Activated naive CD4-positive, alpha-beta T cell (primary cell): ENCODE results near the gene EIF4G1.
"Not testable (repeated sequence)": the region's sequence is repeated elsewhere in the genome, so short reads cannot be mapped to it uniquely, and the experiment has no call there.

Experiments
- DNase-seq, 4 experiments: peaks; one replicate each; lab custom pipeline; 2025; lab: John Stamatoyannopoulos, UW

Gene EIF4G1

DNA sequence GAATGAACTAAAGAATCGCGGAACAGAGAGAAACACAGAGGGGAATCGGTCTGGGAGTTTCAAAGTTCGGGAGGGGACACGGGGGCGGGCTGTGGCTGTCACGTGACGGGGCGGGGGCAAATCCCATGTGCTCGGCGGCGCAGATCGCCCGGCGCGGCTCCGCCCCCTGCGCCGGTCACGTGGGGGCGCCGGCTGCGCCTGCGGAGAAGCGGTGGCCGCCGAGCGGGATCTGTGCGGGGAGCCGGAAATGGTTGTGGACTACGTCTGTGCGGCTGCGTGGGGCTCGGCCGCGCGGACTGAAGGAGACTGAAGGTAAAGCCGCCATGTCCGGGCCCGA is at the start of gene EIF4G1:
EIF4G1 (plus strand) TSS at position 244 of the 337 bp plus-strand sequence. CDS start 1,191 bp downstream, outside the sequence.
- peak; percentile 74 to 92 (median 81) for DNase-seq

DNA sequence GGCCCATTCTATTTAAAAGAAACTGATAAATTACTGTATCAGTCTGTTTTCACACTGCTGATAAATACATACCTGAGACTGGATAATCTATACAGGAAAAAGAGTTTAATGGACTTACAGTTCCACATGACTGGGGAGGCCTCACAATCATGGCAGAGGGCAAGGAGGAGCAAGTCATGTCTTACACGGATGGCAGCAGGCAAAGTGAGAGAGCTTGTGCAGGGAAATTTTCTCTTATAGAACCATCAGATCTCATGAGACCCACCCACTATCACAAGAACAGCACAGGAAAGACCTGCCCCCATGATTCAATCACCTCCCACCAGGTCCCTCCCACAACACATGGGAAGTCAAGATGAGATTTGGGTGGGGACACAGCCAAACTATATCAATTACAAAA is 47.2 kb upstream of the EIF4G1 start:
- DNase-seq: not testable (repeated sequence)

DNA sequence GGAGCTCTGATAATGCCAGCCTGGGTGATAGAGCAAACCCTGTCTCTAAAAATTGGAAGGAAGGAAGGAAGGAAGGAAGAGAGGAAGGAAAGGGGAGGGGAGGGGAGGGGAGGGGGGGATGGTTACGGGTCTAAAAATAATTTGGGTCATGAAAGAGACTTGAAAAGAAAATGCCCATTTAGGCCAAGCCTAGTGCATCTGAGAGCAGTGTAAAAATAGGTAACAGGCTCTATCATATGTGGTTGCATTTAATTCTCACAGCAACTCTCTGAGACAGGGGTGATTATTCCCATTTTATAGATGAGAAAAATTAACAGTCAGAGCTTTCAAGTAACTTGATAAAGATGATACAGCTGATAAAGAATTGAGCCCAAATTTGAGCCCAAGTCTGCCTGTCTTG is 42.1 kb upstream of the EIF4G1 start:
- DNase-seq: no peak

- no peak for DNase-seq
These were observed 39.1 kb upstream of the EIF4G1 start for GRCh38 chr3:184275381-184275701.

- no peak for DNase-seq
These were observed 38.2 kb upstream of the EIF4G1 start, which contains the start of gene ECE2 for GRCh38 chr3:184275961-184276910. ECE2 (plus strand) TSS chr3:184276022; CDS start chr3:184276154, 132 bp downstream.

- DNase-seq: no peak
These were observed 37.0 kb upstream of the EIF4G1 start for GRCh38 chr3:184277366-184277765.

DNA sequence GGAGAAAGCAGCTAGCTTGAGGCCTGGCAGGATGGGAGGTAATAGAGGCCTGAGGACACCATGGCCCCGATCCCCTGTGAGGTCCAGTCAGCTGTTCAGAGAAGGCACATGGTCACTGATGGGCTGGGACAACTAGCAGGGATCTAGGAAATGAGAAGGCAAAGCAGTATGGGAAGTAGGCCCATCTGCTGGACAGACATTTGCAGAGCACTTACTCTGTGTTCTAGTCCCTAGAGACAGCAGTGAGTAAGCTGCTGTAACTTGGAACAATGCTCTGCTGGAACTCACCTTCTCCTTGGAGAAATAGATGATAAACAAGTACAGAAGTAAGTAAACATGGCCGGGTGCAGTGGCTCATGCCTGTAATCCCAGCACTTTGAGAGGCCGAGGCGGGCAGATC is 31.5 kb upstream of the EIF4G1 start:
- no peak for DNase-seq

DNA sequence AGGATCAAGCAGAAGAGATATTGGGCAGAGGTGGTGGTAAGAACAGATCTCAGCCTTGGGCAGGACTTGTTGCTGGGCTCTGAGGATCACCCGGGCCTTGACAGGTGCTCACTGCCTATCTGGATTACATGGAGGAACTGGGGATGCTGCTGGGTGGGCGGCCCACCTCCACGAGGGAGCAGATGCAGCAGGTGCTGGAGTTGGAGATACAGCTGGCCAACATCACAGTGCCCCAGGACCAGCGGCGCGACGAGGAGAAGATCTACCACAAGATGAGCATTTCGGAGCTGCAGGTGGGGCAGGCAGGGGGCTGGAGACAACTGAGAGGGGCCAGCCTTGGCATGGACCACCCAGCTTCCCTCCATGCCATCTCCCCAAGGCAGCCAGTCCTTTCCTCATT is 30.7 kb upstream of the EIF4G1 start:
- no peak for DNase-seq

DNA sequence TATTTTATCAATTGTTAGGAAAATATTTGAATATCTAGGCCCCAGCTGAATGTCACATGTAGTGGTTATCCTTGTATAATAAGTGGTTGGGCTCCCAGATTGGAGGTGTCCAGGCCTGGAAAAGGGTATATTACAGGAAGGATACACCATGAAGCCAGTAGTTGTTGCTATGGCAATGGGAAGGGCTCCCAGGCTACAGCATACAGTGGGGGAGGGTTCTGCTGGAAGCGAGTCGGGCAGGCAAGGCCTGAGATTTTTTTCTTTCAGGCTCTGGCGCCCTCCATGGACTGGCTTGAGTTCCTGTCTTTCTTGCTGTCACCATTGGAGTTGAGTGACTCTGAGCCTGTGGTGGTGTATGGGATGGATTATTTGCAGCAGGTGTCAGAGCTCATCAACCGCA is 29.7 kb upstream of the EIF4G1 start:
- no peak for DNase-seq

GRCh38 chr3:184289426-184289938 is 24.9 kb upstream of the EIF4G1 start:
- peak; percentile 16 to 38 (median 20) for DNase-seq

GRCh38 chr3:184290331-184290730 is 24.1 kb upstream of the EIF4G1 start:
- no peak for DNase-seq

GRCh38 chr3:184291044-184291737 is 23.2 kb upstream of the EIF4G1 start:
- DNase-seq: no peak

DNA sequence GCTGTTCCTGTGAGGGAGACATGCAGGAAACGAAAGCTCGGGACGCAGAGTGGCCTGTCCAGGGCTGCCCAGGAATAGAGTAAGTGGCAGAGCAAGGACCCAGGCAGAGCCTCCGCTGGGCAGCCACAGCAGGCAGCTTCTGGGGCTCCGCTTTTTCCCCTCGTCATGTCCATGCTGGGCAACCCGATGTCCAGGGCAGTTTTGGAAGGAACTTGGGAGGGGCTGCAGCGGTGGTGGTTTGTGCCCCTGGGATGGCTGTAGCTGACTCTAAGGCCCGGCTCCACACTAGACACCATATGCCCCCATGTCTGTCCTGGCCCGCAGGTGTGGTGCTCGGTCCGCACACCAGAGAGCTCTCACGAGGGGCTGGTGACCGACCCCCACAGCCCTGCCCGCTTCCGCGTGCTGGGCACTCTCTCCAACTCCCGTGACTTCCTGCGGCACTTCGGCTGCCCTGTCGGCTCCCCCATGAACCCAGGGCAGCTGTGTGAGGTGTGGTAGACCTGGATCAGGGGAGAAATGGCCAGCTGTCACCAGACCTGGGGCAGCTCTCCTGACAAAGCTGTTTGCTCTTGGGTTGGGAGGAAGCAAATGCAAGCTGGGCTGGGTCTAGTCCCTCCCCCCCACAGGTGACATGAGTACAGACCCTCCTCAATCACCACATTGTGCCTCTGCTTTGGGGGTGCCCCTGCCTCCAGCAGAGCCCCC is 22.5 kb upstream of the EIF4G1 start:
- DNase-seq: no peak

GRCh38 chr3:184295771-184296170 is 18.6 kb upstream of the EIF4G1 start:
- DNase-seq: no peak

GRCh38 chr3:184296616-184297015 is 17.8 kb upstream of the EIF4G1 start:
- DNase-seq: no peak

DNA sequence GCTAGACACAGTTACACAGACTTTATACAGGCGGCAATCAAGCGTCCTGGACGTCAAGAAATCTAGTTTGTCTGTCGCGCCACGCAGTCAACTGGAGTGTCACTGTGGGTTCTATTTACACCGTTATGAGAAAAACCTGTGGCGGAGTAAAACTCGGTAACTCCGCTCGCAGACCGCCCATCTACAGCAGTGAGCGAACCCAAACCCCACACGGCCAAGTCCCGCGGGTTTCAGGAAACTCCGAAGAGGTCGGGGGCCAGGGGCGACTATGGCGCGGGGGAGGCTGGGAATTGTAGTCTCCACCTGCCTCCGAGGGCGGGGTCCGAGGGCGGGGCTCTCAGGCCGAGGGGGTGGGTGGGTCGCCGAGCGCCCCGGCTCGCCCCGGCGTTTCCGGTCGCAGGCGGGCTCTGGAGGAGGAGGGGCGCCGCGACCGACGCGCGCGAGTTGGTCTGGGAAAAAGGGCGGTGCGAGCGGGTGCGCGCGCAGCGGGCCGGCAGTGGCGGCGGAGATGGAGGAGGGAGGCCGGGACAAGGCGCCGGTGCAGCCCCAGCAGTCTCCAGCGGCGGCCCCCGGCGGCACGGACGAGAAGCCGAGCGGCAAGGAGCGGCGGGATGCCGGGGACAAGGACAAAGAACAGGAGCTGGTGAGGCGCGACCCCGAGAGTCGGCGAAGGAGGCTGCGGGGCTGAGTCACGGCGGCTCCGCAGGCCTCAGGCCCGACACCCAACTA is 15.5 kb upstream of the EIF4G1 start, which contains the start of gene PSMD2:
PSMD2 (plus strand) TSS at position 483 of the 729 bp plus-strand sequence; CDS start at position 509, 26 bp downstream.
- DNase-seq: peak; percentile 90 to 99 (median 96)

- DNase-seq: peak in 1 of 4 experiments; percentile 45
These were observed 14.7 kb upstream of the EIF4G1 start for GRCh38 chr3:184299488-184300377.

DNA sequence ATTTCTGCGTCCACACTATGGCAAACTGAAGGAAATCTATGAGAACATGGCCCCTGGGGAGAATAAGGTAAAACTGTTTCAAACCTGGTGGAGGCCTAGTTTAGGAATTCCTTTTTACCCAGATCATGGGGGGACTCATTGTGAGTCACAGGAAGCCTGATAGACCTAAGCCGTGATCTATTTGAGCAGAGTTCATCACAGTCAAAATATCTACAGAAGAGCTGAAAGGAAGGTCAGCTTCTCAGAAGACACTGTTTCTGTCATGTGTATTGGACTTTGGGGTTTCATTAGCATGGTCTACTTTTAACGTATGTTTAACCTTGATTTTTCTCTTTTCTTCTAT is 14.1 kb upstream of the EIF4G1 start:
- no peak for DNase-seq

DNA sequence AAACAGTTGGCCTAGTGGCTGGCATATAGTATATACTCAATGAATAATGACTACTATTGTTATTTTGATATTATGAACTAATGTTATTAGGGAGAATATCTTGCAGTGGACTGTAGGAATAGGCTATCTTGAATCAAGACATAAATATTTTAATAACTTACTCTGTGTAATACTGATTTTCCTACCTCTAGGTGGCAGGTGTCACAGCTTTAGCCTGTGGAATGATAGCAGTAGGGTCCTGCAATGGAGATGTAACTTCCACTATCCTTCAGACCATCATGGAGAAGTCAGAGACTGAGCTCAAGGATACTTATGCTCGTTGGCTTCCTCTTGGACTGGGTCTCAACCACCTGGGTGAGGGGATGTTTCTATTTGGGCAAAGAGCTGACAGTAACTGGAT is 8.8 kb upstream of the EIF4G1 start:
- no peak for DNase-seq

DNA sequence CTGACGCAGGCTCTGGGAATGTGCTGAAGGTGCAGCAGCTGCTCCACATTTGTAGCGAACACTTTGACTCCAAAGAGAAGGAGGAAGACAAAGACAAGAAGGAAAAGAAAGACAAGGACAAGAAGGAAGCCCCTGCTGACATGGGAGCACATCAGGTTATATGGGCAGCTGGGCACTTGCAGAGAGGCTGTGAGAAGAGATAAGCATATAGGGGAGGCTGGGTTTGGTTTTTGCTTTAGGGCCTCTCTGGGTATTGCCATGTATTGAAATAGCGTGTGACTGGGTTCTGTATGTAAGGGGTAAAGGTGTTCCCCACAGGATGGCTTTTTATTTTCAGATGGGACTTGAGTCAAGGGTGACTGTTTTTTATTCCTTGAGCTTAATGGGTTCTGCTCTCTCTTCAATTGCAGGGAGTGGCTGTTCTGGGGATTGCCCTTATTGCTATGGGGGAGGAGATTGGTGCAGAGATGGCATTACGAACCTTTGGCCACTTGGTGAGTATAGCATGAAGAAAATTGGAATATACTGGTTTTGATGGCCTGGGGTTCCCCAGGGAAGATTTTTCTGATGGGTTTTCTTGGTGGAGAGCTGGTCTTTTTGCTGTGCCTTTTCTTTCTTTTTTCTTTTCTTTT is 7.9 kb upstream of the EIF4G1 start:
- no peak for DNase-seq
